Testis (tissue), 2 donors: ENCODE results near the gene PLA2G1B.

Experiments used
- POLR2A ChIP-seq: fragments of 450-650 bp; IDR thresholded peaks from one replicate; pipeline ENCODE4 v1.6.1; 2017; ENCODE audit warnings: antibody characterized with exemption, mild to moderate bottlenecking, moderate library complexity
- TF ChIP-seq, protein P1 (sequence below), 3 experiments: fragments of 450-650 bp in 2 of 3; fragments of 200-600 bp in 1 of 3; sonication (generic) in 1 of 3; IDR thresholded peaks; one replicate each; pipeline ENCODE4 v1.5.1; 2016 to 2019; ENCODE audit warnings: antibody characterized with exemption in 3 of 3, mild to moderate bottlenecking in 2 of 3, moderate library complexity in 1 of 3

DNA sequence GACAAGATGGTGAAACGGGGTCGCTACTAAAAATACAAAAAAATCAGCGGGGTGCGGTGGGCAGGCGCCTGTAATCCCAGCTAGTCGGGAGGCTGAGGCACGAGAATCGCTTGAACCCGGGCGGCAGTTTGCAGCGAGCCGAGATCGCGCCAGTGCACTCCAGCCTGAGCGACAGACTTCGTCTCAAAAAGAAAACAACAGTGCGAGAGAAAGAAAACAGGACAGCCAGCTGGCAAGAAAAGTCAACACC, 35.2 kb downstream of the PLA2G1B start:
- TF ChIP-seq POLR2A: no peak
- TF ChIP-seq, protein P1, sequence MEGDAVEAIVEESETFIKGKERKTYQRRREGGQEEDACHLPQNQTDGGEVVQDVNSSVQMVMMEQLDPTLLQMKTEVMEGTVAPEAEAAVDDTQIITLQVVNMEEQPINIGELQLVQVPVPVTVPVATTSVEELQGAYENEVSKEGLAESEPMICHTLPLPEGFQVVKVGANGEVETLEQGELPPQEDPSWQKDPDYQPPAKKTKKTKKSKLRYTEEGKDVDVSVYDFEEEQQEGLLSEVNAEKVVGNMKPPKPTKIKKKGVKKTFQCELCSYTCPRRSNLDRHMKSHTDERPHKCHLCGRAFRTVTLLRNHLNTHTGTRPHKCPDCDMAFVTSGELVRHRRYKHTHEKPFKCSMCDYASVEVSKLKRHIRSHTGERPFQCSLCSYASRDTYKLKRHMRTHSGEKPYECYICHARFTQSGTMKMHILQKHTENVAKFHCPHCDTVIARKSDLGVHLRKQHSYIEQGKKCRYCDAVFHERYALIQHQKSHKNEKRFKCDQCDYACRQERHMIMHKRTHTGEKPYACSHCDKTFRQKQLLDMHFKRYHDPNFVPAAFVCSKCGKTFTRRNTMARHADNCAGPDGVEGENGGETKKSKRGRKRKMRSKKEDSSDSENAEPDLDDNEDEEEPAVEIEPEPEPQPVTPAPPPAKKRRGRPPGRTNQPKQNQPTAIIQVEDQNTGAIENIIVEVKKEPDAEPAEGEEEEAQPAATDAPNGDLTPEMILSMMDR (IDR thresholded peaks at IDR 0.05): no peak
